ENCODE data around the gene KCNIP1. TPM values are rescaled to one million over a fixed set of nuclear protein-coding genes. Genes with fewer than 3 reads are reported as not detected.

Gene KCNIP1
- polyA plus RNA-seq, 1 of the 3 experiments (the other 2 are of a cell fraction), result 1.3 TPM

GRCh38 chr5:170537451-170538095 is 33.8 kb downstream of the KCNIP1 start:
- Histone ChIP-seq H3K9me2 (no peaks in the 10 kb centered on the region), H3K4me1 (ENCODE audit: control insufficient read depth in 1 of 2, insufficient read depth in 2 of 2, low read depth in 1 of 2, low read length in 1 of 2) (no peaks in the 10 kb centered on the region; a peak in 1 of 4 replicates), H2AFZ (ENCODE audit: low read depth) (no peak overlapping the region), H3K9me3 (no peaks in the 10 kb centered on the region), H3K27me3 (ENCODE audit: insufficient read depth) (no peaks in the 10 kb centered on the region), H3K27ac (ENCODE audit: low read depth in 2 of 2, low read length in 1 of 2) (no peak overlapping the region), H3K36me3 (replicated peaks in 1 of 2; ENCODE audit: control insufficient read depth in 1 of 2, insufficient read depth in 2 of 2, low read length in 1 of 2) (no peaks in the 10 kb centered on the region), H3K4me3 (ENCODE audit: low read depth in 2 of 2, low read length in 1 of 2) (no peak overlapping the region), H3K4me2 (no peak overlapping the region), H4K20me1 (ENCODE audit: insufficient read depth) (no peaks in the 10 kb centered on the region), H3K9ac (no peak overlapping the region), H3K79me2 (ENCODE audit: insufficient read depth) (no peaks in the 10 kb centered on the region), H3F3A (replicated peaks; ENCODE audit: insufficient read depth) (no peaks in the 10 kb centered on the region)
- TF ChIP-seq TCF12 (IDR thresholded peaks at IDR 0.05) (no peak), RFX5 (IDR thresholded peaks at IDR 0.05; ENCODE audit: low read length) (no peak), NFIC (IDR thresholded peaks at IDR 0.05; ENCODE audit: borderline replicate concordance) (no peak), ZBTB33 (IDR thresholded peaks at IDR 0.05; ENCODE audit: borderline replicate concordance, low read depth) (no peak), RCOR1 (IDR thresholded peaks at IDR 0.05; ENCODE audit: low read length) (no peak), RAD21 (IDR thresholded peaks at IDR 0.05; ENCODE audit: low read length) (no peak), MXI1 (IDR thresholded peaks at IDR 0.05; ENCODE audit: low read depth, low read length) (no peak)
- TF ChIP-seq, protein P1, sequence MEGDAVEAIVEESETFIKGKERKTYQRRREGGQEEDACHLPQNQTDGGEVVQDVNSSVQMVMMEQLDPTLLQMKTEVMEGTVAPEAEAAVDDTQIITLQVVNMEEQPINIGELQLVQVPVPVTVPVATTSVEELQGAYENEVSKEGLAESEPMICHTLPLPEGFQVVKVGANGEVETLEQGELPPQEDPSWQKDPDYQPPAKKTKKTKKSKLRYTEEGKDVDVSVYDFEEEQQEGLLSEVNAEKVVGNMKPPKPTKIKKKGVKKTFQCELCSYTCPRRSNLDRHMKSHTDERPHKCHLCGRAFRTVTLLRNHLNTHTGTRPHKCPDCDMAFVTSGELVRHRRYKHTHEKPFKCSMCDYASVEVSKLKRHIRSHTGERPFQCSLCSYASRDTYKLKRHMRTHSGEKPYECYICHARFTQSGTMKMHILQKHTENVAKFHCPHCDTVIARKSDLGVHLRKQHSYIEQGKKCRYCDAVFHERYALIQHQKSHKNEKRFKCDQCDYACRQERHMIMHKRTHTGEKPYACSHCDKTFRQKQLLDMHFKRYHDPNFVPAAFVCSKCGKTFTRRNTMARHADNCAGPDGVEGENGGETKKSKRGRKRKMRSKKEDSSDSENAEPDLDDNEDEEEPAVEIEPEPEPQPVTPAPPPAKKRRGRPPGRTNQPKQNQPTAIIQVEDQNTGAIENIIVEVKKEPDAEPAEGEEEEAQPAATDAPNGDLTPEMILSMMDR (IDR thresholded peaks at IDR 0.05), result no peak
- no peak for DNase-seq
- WGBS (ENCODE audit: low lambda C conversion rate), result 50% methylated on average over 4 of the region's 8 CpGs
- ChIA-PET POLR2A (no interaction called here), CTCF (interaction anchor here (0.9 kb wide), 1 partner anchor 10 kb away, joined by 3 read pairs; no protein-coding TSS in a partner anchor)

GRCh38 chr5:170538096-170538465 is 34.3 kb downstream of the KCNIP1 start:
- Histone ChIP-seq H4K20me1 (ENCODE audit: insufficient read depth) (no peaks in the 10 kb centered on the region), H3K9me2 (no peaks in the 10 kb centered on the region), H3K4me3 (ENCODE audit: low read depth in 2 of 2, low read length in 1 of 2) (no peak overlapping the region), H3K36me3 (replicated peaks in 1 of 2; ENCODE audit: control insufficient read depth in 1 of 2, insufficient read depth in 2 of 2, low read length in 1 of 2) (no peaks in the 10 kb centered on the region), H3K9me3 (no peaks in the 10 kb centered on the region), H3F3A (replicated peaks; ENCODE audit: insufficient read depth) (no peaks in the 10 kb centered on the region), H3K9ac (no peak overlapping the region), H3K4me1 (ENCODE audit: control insufficient read depth in 1 of 2, insufficient read depth in 2 of 2, low read depth in 1 of 2, low read length in 1 of 2) (no peaks in the 10 kb centered on the region; a peak in 1 of 4 replicates), H3K27ac (ENCODE audit: low read depth in 2 of 2, low read length in 1 of 2) (no peak overlapping the region), H3K79me2 (ENCODE audit: insufficient read depth) (no peaks in the 10 kb centered on the region), H3K27me3 (ENCODE audit: insufficient read depth) (no peaks in the 10 kb centered on the region), H2AFZ (ENCODE audit: low read depth) (no peak overlapping the region), H3K4me2 (no peak overlapping the region)
- CTCF ChIA-PET, result interaction anchor here (0.9 kb wide), 1 partner anchor 10 kb away, joined by 3 read pairs; no protein-coding TSS in a partner anchor
- DNase-seq, result no peak
- TF ChIP-seq NRF1 (IDR thresholded peaks at IDR 0.05; ENCODE audit: low read depth, low read length), result no peak
- POLR2A ChIA-PET, result no interaction called here
- 68% methylated on average over 3 of the region's 3 CpGs for WGBS (ENCODE audit: low lambda C conversion rate)

All from SK-N-SH (cell line).